HG03175 (cell line): ENCODE measurements around the gene CTBP2.

ENCODE experiments used
- ATAC-seq: cut with Tn5 transposase; IDR thresholded peaks from one replicate; pipeline ENCODE4 v1.9.1; 2021; ENCODE audit warnings: mild to moderate bottlenecking, moderate library complexity; ENCODE audit not compliant: unreplicated experiment

The CTBP2 gene

DNA sequence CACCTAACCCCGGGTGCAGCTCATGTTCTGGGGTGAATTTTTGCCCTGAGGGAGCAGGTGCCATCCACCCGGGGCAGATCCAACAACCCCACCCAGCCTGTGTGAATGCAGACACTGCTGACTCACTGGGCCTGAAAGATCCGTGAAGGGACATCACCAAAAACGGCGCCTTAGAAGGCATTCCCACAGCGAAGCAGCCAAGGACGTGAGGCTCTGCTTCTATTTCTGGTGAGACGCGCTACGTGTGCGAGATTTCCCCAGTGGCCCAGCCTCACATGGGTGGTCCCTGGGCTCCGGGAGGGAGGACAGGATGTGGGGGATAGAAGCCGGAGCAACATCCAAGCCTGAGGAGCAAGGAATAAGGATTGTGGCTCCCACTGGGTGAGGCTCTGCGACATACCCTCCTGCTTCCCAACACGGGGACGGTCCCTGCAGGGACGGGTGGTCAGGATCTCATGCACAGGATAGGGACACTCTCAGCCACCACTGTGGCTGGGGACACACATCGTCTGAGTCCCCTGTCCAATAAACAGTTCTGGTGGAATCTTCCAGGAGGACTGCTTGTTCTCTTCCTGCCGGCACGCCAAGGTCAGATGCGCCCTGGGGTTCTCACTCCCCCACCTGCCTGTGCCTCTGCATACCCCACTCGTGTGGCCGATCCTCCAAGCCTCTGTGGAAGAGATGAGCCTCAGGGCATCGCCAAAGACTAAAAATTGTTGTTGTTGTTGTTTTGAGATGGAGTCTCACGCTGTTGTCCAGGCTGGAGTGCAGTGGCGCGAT, 148.2 kb downstream of the CTBP2 start:
- no peak for ATAC-seq

DNA sequence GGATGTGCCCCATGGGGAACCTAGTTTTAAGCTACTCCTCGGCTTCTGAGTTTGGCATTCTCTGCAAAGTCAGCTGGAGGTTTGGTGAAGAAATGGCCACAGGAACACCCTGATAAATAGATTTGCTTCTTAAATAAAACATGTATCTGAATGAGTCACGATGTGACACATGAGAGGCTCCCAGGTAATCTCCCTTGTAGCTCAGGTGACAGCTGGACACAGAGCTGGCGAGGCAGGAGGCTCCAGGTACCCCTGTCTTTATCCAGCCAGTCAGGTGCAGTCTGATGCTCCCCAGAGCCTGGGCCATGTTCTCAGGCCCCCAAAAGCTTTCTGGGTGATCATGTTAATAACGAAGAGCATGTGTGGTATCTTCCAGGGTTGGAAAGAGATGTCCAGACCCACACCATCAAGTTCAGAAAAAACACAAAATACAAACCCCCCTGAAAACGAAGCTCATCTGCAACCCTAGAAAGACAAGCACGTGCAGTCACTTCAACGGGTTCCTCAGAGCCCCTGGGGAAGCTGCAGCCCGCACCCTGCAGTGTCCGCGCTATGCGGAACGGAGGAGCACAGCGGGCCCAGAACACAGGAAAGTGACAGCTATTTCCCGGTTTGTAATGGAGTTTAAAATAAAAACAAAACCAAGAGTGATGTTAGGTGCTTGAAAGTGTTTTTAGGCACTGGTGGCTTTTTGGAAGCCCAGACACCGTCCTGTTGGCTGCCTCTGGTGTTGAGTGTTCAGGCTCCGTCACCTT, 149.0 kb downstream of the CTBP2 start:
- no peak for ATAC-seq

DNA sequence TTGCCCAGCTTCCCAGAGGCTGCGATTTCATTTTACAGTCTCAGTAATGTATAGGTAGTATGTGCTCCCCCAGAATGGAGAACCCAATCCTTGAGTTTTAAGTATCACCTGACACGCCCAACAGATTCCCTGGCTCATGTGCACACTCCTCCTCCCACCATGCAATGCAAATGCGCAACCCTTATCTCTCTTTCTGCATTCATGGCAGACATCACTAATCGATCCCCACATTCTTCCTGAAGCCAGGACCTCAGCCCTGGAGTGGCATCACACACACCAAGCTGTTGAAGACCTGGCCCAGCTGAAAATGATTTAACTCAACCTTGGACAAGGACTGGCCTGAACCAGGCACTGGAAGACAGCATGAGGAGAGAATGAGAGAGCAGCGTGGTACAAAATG, 150.0 kb downstream of the CTBP2 start:
- ATAC-seq = no peak

DNA sequence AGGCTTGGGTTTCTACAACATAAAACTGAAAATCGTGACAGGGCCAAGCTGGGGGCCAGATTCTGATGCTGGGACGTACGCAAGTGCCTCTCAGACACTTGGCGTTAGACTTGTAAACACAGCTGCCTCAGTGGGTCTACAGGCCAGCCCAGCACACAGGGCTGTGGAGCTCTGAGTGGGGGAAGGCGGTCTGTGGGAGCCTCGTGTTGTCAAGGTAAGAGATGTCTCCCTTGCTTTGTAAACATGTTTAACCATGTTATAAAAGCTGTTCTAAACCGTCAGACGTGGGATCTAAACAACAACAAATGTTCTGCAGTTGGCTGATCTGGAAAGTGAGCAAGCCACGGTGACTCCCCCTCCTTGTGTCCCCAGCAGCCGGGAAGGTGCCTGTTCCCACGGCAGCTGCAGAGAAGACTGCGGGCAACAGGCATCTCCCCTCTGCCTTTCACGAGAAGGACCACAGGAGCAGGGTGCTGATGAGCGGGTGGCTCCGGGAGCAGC, 150.7 kb downstream of the CTBP2 start:
- no peak for ATAC-seq

DNA sequence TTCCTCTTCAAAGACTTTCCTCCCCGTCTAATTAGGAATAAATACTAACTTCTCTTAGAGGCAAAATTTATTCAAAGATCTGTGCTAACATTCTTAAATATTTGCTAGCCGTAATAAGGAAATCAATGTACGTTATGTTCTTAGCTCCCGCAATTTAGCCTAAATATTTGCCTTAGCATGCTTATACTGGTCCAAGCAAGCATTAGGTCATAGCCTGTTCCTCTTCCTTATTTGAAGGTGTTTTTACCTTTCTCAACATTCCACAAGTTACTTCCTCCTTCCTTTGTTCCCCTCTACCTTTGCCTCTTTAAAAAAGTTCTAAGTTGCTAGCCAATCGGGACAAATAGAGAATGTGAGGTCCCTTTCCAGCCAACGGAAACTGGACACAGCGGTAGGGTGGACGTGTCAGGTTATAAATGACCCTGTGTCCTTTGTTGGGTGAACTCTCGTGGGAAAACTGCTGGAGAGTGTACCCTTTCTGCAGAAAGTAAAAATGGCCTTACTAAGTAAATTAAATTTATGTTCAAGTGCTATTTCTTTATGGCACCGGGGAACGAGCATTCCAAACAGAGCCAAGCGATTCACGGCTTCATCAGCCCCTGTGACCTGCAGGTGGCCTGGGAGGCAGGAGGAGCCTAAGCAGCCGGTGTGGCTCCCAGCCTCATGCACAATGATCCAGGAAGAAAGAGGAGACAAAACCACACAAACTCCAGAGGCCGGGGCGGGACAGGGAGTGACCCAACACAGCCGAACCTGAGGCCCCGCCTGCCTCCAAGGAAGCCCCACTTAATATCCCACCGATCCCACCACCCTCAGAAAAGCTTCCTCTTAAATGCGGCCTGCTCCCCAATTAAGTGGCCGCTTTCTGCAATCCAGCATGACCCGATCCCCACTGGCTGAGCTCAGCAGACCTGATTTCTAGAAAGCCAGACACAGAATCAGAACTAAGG, 151.4 kb downstream of the CTBP2 start:
- no peak for ATAC-seq

DNA sequence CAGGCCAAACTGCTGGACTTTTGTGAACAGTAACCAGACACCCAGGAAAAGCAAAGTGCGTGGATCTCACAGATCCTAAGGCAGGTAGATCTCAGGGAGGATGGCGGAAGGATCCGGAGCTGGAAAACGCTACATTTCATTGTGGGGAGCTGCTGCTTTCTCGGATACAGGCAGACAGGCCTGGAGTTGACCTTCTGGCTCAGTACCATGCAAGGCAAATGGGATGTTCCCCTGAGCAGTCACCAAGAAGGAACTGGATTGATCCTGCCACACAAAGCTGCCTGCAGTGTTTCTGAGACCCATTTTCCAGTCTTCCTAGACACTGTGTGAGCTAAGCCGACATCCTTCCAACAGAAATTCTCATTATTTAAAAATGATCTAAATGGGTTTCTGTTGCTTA, 152.9 kb downstream of the CTBP2 start:
- no peak for ATAC-seq

DNA sequence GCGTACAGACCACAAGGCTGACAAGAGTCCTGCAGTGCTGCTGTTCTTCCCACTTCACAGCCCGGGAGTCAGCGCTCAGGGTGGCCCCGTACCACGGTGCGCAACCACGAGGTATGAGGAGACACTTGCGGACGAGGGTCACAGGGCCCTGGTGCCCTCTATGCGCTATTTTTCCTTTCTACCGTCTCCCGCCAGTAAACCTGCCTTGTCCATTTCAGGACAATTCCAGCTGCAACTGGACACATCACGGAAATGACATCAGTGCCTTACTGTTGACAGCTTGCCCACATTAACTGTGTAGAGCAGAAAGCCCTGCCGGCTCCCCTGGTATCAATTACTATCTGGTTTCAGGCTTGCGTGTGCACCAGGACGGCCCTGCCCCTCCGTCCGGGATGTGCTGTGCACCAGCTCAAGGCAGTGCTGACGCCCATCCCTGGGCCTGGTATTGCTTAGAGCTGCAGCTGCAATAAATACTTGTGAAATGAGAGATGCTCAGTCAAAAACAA, 153.4 kb downstream of the CTBP2 start:
- ATAC-seq = no peak

DNA sequence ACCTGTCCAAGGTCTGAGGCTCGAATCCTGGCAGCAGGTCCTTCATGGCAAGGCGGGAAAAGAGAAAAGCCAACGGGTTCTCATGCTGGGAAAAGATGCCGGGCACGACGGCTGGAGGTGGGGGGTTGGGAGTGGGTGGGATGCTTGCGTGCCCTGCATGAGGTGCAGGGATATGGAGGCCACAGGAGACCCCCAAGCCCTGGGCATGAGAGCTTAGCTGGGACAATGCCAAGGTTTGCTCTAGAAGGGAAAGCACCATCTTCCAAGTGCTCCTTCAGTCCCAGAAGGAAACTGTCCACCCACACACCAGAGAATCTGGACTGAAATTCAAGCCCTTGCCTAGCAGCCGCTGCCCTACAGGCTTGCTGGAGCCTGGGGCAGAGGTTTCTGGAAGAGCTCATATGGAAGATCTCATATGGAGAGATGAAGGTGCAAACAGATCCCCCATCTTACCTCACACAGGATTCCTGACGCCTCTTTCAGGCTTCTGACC, 154.1 kb downstream of the CTBP2 start:
- no peak for ATAC-seq

DNA sequence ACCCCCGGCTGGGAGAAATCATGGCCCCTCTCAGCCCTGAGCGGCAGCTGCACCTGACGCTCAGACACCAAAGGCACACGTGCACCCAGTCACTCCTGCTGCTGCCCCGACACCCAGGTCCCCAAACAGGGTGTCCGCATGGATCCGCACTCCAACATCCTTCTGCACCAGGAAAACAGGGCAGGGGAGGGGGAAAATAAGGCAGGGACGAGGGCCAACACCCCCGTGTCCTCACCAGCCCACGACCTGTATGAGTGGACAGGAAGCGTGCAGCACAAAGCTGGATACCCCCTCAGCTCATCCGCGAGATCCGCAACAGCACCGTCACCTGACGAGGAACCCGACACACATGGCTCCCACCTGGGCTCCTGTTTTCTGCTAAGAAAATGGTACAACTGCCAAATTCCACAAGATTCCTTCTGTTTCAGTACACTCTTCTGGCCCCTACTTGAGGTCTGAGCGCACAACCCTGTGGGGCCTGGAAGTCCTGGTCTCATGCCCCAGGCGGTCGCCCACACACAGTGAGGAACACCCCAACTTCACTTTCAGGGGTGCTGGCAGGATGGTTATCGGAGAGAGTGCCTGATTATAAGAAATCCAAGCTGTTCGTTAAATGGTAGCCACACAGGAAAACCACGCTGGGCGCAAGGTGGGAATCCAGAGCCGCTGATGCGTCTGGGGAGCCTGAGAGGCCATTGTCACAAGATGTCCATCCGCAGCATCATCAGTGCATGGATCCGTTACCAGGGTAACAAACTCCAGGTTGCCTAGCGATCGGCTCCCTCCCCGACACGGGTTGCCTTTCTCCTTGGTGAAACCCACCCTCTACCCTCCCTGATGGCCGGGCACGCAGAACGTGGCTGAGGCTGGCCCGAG, 154.8 kb downstream of the CTBP2 start:
- ATAC-seq = no peak

DNA sequence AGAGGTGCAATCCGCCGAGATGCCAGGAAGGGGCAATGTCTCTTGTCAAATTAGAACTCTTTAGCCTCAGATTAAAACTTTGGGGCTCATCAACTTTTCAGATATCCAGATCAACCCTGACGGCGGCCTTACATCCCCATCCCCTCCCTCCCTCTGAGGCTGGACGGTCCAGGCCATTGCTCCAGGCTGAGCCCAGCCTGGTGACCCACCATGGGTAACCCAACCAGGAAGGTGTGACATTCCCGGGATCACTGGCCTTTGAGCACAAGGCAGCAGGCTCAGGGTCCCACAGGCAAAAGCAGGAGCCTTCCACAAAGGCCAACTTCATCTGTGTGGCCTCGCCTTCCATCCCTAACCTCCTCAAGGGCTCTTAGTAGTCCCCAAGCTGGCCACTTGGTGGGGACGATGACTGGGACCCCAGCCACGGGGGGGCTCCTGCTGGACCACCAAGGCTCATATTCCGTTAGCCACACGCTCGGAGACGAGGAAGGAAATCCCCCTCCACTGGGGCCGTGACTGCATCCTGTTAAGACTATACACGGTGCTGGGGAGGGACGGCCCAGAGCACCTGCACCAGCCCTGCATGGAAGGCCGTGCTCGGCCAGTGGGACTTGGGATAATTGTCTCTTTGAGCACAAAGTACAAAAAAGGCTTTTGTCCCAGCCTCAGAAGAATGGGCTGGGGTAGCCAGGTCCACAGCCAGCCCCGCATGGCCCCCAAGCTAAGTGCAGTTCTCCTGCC, 155.6 kb downstream of the CTBP2 start:
- ATAC-seq = no peak

DNA sequence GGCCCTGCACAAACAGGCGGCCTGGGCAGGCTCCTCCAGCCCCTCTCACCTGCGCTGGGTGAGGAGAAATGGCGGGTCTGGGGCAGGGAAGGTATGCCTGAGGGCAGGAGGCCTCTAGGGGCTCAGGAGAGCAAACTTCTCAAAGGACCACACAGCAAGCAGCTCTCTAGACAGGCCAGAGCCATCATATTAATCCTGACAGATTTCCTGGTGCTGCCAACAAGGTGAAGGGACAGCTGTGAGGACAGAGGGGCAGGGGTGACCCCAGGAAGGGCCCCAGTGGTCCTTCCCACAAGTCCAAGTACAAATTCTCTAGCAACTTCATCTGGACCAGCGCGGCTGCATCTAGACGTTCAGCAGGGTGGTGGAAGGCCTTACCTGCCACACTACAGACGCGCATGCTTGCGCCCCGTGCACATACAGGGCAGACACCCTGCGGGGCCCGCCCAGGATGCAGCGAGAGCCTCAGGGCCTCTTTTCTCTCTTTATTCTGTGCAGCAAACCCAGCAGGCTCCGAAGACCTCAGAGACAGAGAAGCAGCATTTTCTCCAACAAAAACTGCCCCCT, 156.4 kb downstream of the CTBP2 start:
- ATAC-seq = no peak

DNA sequence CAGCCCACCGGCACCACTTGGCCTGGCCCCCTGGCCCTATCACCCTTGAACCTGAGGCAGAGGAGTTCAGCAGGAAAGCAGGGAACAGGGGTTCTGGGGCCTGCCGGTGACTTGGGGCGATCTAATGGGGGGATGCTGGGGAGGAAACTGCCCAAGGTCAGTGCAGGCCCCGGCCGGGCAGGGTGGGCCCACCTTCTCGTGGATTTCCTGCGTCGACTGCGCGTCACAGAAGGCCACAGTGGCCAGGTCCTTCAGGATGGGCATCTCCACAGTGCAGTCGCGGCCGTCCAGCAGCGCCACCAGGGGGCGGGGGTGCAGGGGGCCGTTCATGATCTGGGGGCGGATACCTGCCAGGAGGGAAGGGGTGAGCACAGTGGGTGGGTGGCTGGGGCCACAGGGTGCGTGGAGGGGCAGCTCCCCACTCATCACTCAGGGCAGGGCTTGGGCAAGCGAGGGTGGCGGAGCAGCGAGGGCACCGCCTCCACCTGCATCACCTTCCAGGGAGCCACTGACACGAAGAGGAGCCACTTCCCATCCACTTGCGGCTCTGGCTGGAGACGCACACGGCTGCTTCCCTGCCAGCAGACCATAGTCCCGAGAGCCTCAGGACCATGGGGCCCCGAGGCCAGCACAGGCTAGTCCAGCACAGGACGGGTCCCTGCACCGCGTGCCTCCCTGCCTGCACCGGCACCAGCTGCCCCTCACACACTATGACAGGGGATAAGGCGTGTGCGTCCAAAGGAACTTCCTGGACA, 157.0 kb downstream of the CTBP2 start:
- no peak for ATAC-seq

DNA sequence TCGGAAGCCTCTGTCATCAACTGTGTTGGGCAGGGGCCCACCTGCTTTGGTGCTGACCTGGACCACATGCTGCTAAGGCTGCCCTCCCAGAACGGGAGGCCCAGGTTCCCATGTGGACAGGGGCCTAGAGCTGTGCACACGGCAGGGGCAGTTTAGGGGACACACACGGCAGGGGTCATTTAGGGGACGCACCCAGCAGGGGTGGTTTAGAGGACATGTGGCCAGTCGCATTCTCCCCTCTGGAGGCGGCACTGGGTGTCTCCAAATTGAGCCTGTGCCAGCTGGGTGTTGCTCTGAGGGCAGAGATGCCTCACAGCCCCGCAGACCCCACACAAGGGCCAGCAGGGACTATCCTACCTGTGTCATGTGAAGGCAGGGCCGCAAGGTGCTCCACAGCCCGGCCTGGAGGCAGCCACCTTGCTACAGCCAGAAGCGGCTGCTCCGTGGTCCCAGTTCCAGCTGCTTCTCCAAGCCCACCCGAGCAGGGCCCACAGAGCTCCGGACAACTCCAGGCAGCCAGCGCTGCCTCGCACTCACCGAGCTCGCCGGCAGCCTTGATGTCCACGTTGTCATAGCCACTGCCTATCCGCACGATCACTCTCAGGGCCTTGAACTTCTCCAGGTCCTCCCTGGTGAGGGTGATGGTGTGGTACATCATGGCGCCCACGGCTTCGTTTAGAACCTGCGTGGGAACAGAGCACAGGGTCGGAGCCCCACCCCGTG, 157.8 kb downstream of the CTBP2 start:
- ATAC-seq = no peak

DNA sequence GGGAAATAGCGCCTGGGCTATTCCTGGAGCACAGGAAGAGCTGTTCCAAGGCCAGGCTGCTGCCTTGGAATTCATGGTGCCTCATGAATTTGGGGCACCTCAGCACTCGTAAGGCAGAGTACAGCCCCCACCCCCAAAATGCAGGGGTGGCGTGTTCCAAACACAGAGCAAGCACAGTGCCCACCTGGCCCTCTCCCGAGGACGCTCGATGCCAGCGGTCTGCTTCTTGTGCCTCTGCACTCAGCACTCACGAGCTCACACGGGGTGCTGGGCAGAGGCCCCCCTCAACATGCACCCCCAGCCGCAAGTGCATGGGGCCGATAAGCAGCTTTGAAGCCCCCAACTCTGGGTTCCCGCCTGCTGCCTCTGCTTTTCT, 158.3 kb downstream of the CTBP2 start:
- ATAC-seq = no peak

DNA sequence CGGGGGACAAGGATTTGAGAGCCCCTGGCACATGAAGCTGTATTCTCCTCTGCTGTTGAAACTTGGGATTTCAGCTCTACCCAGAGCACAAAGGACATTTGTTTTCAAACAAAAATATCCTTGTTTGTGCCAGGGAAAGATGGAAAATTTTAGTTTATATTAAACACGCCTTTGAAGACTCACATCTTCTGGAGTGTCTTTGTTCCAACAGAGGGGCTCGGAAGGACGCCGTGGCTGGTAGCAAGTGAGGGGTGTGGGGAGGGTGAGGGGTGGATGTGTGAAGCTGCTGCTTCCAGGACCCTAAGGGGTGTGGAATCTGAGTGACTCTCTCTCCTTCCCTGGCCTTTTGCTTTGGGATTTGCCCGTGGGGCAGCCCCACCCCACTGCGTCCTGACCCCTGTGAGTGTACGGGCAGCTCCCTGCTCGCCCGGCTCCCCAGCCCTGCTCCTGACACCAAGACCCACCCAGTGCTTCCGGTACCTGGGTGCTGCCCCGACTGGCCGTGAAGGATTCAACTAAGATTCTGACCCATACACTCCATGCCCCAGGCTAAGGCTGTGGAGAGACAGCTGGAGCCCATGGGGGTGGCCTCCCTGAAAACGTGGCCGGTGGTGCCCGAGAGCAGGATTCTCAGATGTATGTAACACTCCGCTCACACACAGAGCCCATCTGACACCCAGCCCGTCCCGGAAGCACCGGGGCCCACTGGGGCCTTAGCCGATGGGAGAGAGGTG, 158.9 kb downstream of the CTBP2 start:
- ATAC-seq = no peak

DNA sequence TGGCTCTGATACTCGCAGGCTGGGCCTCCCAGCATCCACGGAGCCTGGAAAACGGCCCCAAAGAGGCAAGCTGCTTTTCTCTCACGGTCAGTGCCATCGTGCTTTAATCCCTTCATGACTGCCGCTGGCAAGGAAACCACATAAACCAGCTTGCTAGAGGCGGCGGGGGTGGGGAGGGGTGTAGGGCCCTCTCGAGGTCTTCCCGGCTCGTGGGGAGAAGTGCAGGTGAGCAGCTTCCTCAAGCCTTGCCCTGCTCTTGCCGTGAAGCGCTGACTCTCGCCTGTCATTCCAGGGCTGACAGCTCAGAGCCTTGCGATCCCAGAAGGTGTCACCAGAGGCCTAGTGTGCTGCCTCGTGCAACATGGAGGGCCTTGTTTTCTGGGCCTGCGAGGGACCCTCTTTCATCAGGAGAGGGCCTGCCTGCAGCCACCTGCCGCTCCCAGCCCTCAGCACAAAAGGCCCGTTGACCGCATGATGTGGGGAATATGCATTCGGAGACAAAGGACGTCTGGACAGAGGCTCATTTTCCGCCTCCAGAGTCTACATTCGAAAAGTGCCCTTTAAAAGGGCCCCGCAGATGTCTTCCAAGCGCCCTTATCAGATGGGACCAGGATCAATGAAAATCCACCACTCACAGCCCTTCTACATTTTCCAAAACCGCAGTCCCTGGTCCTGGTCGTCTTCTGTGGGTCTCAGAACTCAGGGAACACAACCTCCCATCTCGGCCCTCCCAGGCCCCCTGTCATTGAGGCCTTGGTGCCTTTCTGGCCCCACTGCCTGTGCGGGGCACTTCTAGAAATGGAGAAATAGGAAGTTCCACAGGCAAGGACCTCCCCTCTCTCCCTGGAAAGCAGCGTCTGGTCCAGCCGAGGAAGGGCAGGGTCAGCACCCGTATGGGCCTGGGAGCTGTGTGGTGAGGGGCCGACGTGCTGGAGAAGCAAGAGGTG, 159.7 kb downstream of the CTBP2 start:
- no peak for ATAC-seq
